HEK293 (cell line): ENCODE measurements around the gene EID2.

Experiments used
- CTCF ChIA-PET: fragments of 350-600 bp; formaldehyde crosslinking; extraction: SDS; loops from one replicate; lab custom pipeline; 2021; ENCODE audit warnings: antibody characterized with exemption; lab: Yijun Ruan, JAX
- POLR2A ChIA-PET: fragments of 300-600 bp; formaldehyde crosslinking; extraction: SDS; loops from one replicate; lab custom pipeline; 2020; ENCODE audit warnings: antibody characterized with exemption, inconsistent platforms; lab: Yijun Ruan, JAX
- H3K27ac ChIP-seq: fragments of 200-500 bp; sonication (Bioruptor generic); 2 replicates; pipeline ENCODE4 v1.5.1; 2014; ENCODE audit warnings: low read depth, low read length, control low read depth, inconsistent platforms; ENCODE audit errors: extremely low read depth
- H3K36me3 ChIP-seq, 2 experiments: fragments of 200-500 bp in 1 of 2; sonication (Bioruptor generic) in 1 of 2; 1 replicate in 1 of 2; 2 replicates in 1 of 2; pipeline ENCODE4 v1.5.1; 2014 to 2017; ENCODE audit warnings: inconsistent platforms in 2 of 2, low read length in 2 of 2; ENCODE audit not compliant: control insufficient read depth in 2 of 2, insufficient read depth in 1 of 2
- H3K4me1 ChIP-seq: fragments of 200-500 bp; sonication (Bioruptor generic); 2 replicates; pipeline ENCODE4 v1.5.1; 2014; ENCODE audit warnings: mild to moderate bottlenecking, low read length, inconsistent platforms; ENCODE audit not compliant: control insufficient read depth, insufficient read depth
- H3K4me3 ChIP-seq: 2 replicates; pipeline ENCODE4 v1.5.1; 2011; ENCODE audit warnings: low read depth, mild to moderate bottlenecking, control low read depth, low read length, moderate library complexity
- H3K9me3 ChIP-seq: fragments of 200-500 bp; sonication (Bioruptor generic); 2 replicates; pipeline ENCODE4 v1.5.1; 2014; ENCODE audit warnings: low read depth, low read length, inconsistent platforms; ENCODE audit not compliant: control insufficient read depth, insufficient read depth
- GLIS1 ChIP-seq: fragments of 450-650 bp; formaldehyde crosslinking; IDR thresholded peaks from 2 replicates; pipeline ENCODE4 v1.5.1; 2016; ENCODE audit warnings: missing biosample characterization, missing genetic modification characterization
- OSR2 ChIP-seq: fragments of 450-650 bp; formaldehyde crosslinking; IDR thresholded peaks from 2 replicates; pipeline ENCODE4 v1.5.1; 2016; ENCODE audit warnings: missing biosample characterization, missing genetic modification characterization
- SP3 ChIP-seq: fragments of 450-650 bp; formaldehyde crosslinking; IDR thresholded peaks from 2 replicates; pipeline ENCODE4 v1.5.1; 2016; ENCODE audit warnings: missing biosample characterization, missing genetic modification characterization
- WT1 ChIP-seq: fragments of 450-650 bp; formaldehyde crosslinking; IDR thresholded peaks from 2 replicates; pipeline ENCODE4 v1.5.1; 2016; ENCODE audit warnings: missing biosample characterization, missing genetic modification characterization
- ZBTB7A ChIP-seq: fragments of 450-650 bp; formaldehyde crosslinking; IDR thresholded peaks from 2 replicates; pipeline ENCODE4 v1.5.1; 2016; ENCODE audit warnings: low read depth, missing biosample characterization, missing genetic modification characterization
- ZNF121 ChIP-seq: fragments of 450-650 bp; formaldehyde crosslinking; IDR thresholded peaks from 2 replicates; pipeline ENCODE4 v1.5.1; 2016; ENCODE audit warnings: missing biosample characterization, missing genetic modification characterization
- ZNF335 ChIP-seq: fragments of 450-650 bp; formaldehyde crosslinking; conservative IDR thresholded peaks from 2 replicates; pipeline ENCODE4 v1.5.1; 2016; ENCODE audit warnings: missing biosample characterization, missing genetic modification characterization
- ZNF391 ChIP-seq: fragments of 450-650 bp; formaldehyde crosslinking; IDR thresholded peaks from 2 replicates; pipeline ENCODE4 v1.5.1; 2016; ENCODE audit warnings: low read depth, missing biosample characterization, missing genetic modification characterization, borderline replicate concordance
- ZNF544 ChIP-seq: fragments of 450-650 bp; formaldehyde crosslinking; IDR thresholded peaks from 2 replicates; pipeline ENCODE4 v1.5.0; 2017; ENCODE audit warnings: missing biosample characterization, missing genetic modification characterization
- ZNF596 ChIP-seq: fragments of 450-650 bp; IDR thresholded peaks from 2 replicates; pipeline ENCODE4 v1.5.0; 2018; ENCODE audit warnings: missing biosample characterization, mild to moderate bottlenecking, missing genetic modification characterization, moderate library complexity
- ZNF600 ChIP-seq: fragments of 450-650 bp; formaldehyde crosslinking; IDR thresholded peaks from 2 replicates; pipeline ENCODE4 v1.5.1; 2016; ENCODE audit warnings: missing biosample characterization, missing genetic modification characterization
- ZNF626 ChIP-seq: fragments of 450-650 bp; sonication (Bioruptor Pico); formaldehyde crosslinking; IDR thresholded peaks from 2 replicates; pipeline ENCODE4 v1.5.1; 2018; ENCODE audit warnings: missing biosample characterization, missing genetic modification characterization, inconsistent platforms
- ZNF629 ChIP-seq: fragments of 450-650 bp; formaldehyde crosslinking; IDR thresholded peaks from 2 replicates; pipeline ENCODE4 v1.5.1; 2017; ENCODE audit warnings: missing biosample characterization, missing genetic modification characterization
- ZNF664 ChIP-seq: fragments of 450-650 bp; formaldehyde crosslinking; IDR thresholded peaks from 2 replicates; pipeline ENCODE4 v1.5.1; 2016; ENCODE audit warnings: missing biosample characterization, missing genetic modification characterization
- ZNF768 ChIP-seq: fragments of 450-650 bp; formaldehyde crosslinking; IDR thresholded peaks from 2 replicates; pipeline ENCODE4 v1.5.1; 2018; ENCODE audit warnings: missing biosample characterization, mild to moderate bottlenecking, missing genetic modification characterization
- TF ChIP-seq, protein P1 (sequence below): fragments of 450-650 bp; formaldehyde crosslinking; IDR thresholded peaks from 2 replicates; pipeline ENCODE4 v1.5.1; 2016; ENCODE audit warnings: missing biosample characterization, missing genetic modification characterization
- TF ChIP-seq, protein P2 (sequence below): fragments of 450-650 bp; formaldehyde crosslinking; IDR thresholded peaks from 2 replicates; pipeline ENCODE4 v1.5.1; 2016; ENCODE audit warnings: missing biosample characterization, missing genetic modification characterization
- TF ChIP-seq, protein P3 (sequence below): fragments of 450-650 bp; formaldehyde crosslinking; IDR thresholded peaks from 2 replicates; pipeline ENCODE4 v1.5.1; 2017; ENCODE audit warnings: missing biosample characterization, missing genetic modification characterization
- TF ChIP-seq, protein P4 (sequence below): fragments of 450-650 bp; formaldehyde crosslinking; IDR thresholded peaks from 2 replicates; pipeline ENCODE4 v1.5.1; 2016; ENCODE audit warnings: missing biosample characterization, missing genetic modification characterization
- TF ChIP-seq, protein P5 (sequence below): fragments of 450-650 bp; formaldehyde crosslinking; IDR thresholded peaks from 2 replicates; pipeline ENCODE4 v1.5.0; 2017; ENCODE audit warnings: missing biosample characterization, missing genetic modification characterization, borderline replicate concordance

The EID2 gene

DNA sequence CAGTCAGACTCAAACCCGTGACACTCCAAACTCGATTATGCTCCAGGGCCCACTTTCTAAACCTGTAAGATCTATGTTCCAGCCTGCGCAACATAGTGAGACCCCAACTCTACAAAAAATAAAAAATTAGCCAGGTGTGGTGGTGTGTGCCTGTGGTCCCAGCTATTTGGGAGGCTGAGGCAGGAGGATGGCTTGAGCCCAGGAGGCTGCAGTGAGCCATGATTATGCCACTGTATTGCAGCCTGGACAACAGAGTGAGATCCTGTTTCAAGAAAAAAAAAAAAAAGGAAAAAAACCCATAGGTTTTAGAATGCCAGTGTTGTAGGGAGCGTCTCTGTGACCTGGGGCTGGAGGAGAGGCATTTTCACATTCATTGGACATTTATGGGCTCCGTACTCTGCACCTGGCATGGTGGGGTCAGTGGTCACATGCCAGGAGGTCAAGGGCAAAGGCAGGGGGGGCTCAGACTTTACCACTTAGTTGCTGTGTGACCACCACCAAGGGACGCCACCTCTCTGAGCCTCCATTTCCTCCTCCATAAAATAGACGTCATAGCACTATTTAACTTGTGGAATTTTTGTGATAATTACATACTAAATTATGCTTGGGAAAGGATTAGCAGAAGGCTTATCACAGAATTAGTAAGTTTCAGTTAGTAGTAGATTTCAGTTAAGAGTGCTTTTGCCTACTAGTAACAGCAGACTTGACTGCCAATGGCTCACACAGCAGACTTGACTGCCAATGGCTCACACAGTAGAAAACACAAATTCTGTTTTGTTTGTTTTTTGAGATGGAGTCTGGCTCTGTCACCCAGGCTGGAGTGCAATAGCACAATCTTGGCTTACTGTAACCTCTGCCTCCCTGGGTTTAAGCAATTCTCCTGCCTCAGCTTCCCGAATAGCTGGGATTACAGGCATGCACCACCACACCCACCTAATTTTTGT is 19.1 kb downstream of the EID2 start:
- peaks cover 9% of the 10 kb centered on the region; the same call in 1 of the 2 replicates for H3K4me1 ChIP-seq
- POLR2A ChIA-PET, result interaction anchor here (0.5 to 3.5 kb wide), 9 partner anchors 10 to 1198 kb away, joined by 3 to 18 read pairs (median 5); partner anchors contain the start of genes DYRK1B, RPS16, SUPT5H and ZFP36
- no peaks in the 10 kb centered on the region for H3K9me3 ChIP-seq
- H3K36me3 ChIP-seq, result peaks cover 0 to 16% of the 10 kb centered on the region in 2 experiments; a peak in 1 of 3 replicates
- CTCF ChIA-PET, result interaction anchor here (0.9 to 2.8 kb wide), 6 partner anchors 10 to 123 kb away, joined by 3 to 31 read pairs (median 8); partner anchors contain the start of gene EID2B
- no peak overlapping the region for H3K4me3 ChIP-seq
- H3K27ac ChIP-seq, result no peak overlapping the region
- TF ChIP-seq ZNF335 (tag by site-specific recombination) (no peak), ZNF768 (tag by site-specific recombination) (peak; percentile 95; the same call in 1 of the 2 replicates), ZNF600 (tag by site-specific recombination) (peak; percentile 72), ZNF121 (peak; percentile 96)
- TF ChIP-seq, protein P1, sequence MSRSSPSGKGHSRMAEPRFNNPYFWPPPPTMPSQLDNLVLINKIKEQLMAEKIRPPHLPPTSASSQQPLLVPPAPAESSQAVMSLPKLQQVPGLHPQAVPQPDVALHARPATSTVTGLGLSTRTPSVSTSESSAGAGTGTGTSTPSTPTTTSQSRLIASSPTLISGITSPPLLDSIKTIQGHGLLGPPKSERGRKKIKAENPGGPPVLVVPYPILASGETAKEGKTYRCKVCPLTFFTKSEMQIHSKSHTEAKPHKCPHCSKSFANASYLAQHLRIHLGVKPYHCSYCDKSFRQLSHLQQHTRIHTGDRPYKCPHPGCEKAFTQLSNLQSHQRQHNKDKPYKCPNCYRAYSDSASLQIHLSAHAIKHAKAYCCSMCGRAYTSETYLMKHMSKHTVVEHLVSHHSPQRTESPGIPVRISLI (tag by site-specific recombination), result peak; percentile 44; the same call in 1 of the 2 replicates

DNA sequence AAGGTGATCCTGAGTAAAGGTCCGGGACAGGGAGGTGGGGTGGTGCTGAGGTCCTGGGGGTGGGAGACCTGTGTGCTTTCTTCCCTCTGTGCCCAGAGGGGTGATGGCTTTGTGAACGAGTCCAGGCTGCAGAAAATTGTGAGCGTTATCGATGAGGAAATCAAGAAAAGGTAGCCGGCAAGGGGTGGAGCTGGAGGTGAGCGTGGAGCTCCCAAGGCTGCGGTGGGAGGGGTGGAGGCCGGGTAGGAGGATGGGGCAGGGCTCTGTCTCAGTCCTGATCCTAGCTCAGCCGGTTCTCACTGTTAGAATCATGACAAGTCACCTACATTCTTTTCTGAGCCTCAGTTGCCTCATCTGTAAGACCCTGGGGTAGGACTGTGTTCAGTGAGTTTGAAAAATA is 21.0 kb downstream of the EID2 start:
- POLR2A ChIA-PET, result interaction anchor here (0.8 to 3.5 kb wide), 6 partner anchors 8 to 83 kb away, joined by 3 to 18 read pairs (median 6); partner anchors contain the start of genes EID2B, RPS16 and TIMM50
- CTCF ChIA-PET, result interaction anchor here (1.1 to 2.8 kb wide), 4 partner anchors 14 to 107 kb away, joined by 3 to 31 read pairs (median 8); partner anchors contain the start of gene EID2B
- peaks cover 0 to 5% of the 10 kb centered on the region in 2 experiments; a peak in 1 of 3 replicates for H3K36me3 ChIP-seq
- no peaks in the 10 kb centered on the region for H3K9me3 ChIP-seq
- peaks cover 18% of the 10 kb centered on the region for H3K4me1 ChIP-seq
- H3K27ac ChIP-seq, result no peak overlapping the region
- no peak overlapping the region for H3K4me3 ChIP-seq
- TF ChIP-seq, protein P2, sequence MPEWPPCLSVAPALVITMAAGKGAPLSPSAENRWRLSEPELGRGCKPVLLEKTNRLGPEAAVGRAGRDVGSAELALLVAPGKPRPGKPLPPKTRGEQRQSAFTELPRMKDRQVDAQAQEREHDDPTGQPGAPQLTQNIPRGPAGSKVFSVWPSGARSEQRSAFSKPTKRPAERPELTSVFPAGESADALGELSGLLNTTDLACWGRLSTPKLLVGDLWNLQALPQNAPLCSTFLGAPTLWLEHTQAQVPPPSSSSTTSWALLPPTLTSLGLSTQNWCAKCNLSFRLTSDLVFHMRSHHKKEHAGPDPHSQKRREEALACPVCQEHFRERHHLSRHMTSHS, result 0 out of 2 replicates have a peak, but pooled peaks have one; percentile 34
- no peak for TF ChIP-seq ZNF664 (tag by site-specific recombination)

DNA sequence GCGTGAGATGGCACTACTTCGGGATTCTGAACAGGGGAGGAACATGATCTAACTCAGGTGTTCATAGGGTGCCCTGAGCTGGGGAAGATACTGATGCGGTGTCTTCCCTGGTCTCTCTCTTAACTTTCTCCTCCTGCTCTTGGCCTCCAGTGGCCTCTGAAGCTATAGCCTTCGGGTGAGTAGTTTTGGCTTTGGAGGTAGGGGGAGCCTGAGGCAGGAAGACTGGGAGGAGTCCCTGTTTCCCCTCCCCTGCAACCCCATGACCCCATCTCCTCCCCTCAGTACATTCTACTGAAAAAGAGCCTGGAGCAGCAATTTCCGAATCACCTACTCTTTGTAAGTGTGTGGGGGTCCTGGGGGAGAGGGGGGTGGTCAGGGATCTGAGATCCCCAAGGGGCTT is 21.5 kb downstream of the EID2 start:
- Histone ChIP-seq H3K27ac (no peak overlapping the region), H3K9me3 (no peaks in the 10 kb centered on the region), H3K4me1 (peaks cover 18% of the 10 kb centered on the region), H3K36me3 (peaks cover 0 to 5% of the 10 kb centered on the region in 2 experiments; a peak in 1 of 3 replicates), H3K4me3 (no peak overlapping the region)
- POLR2A ChIA-PET, result interaction anchor here (0.6 to 3.5 kb wide), 7 partner anchors 10 to 83 kb away, joined by 3 to 18 read pairs (median 4); partner anchors contain the start of genes EID2, EID2B, RPS16 and TIMM50
- CTCF ChIA-PET, result interaction anchor here (0.6 to 2.8 kb wide), 4 partner anchors 15 to 163 kb away, joined by 3 to 31 read pairs (median 8); partner anchors contain the start of gene EID2B
- TF ChIP-seq, protein P3, sequence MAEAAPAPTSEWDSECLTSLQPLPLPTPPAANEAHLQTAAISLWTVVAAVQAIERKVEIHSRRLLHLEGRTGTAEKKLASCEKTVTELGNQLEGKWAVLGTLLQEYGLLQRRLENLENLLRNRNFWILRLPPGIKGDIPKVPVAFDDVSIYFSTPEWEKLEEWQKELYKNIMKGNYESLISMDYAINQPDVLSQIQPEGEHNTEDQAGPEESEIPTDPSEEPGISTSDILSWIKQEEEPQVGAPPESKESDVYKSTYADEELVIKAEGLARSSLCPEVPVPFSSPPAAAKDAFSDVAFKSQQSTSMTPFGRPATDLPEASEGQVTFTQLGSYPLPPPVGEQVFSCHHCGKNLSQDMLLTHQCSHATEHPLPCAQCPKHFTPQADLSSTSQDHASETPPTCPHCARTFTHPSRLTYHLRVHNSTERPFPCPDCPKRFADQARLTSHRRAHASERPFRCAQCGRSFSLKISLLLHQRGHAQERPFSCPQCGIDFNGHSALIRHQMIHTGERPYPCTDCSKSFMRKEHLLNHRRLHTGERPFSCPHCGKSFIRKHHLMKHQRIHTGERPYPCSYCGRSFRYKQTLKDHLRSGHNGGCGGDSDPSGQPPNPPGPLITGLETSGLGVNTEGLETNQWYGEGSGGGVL, result no peak
- TF ChIP-seq, protein P4, sequence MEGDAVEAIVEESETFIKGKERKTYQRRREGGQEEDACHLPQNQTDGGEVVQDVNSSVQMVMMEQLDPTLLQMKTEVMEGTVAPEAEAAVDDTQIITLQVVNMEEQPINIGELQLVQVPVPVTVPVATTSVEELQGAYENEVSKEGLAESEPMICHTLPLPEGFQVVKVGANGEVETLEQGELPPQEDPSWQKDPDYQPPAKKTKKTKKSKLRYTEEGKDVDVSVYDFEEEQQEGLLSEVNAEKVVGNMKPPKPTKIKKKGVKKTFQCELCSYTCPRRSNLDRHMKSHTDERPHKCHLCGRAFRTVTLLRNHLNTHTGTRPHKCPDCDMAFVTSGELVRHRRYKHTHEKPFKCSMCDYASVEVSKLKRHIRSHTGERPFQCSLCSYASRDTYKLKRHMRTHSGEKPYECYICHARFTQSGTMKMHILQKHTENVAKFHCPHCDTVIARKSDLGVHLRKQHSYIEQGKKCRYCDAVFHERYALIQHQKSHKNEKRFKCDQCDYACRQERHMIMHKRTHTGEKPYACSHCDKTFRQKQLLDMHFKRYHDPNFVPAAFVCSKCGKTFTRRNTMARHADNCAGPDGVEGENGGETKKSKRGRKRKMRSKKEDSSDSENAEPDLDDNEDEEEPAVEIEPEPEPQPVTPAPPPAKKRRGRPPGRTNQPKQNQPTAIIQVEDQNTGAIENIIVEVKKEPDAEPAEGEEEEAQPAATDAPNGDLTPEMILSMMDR (tag by site-specific recombination), result peak; percentile 20; the same call in 1 of the 2 replicates
- TF ChIP-seq ZNF596 (tag by site-specific recombination), result 0 out of 2 replicates have a peak, but pooled peaks have one; percentile 4
- TF ChIP-seq ZNF629 (tag by site-specific recombination), result no peak
- TF ChIP-seq GLIS1 (tag by site-specific recombination), result no peak
- TF ChIP-seq WT1 (tag by site-specific recombination), result peak; percentile 22; the same call in 1 of the 2 replicates
- no peak for TF ChIP-seq ZBTB7A
- TF ChIP-seq ZNF544 (tag by site-specific recombination), result no peak
- no peak for TF ChIP-seq OSR2 (tag by site-specific recombination)
- TF ChIP-seq, protein P5, sequence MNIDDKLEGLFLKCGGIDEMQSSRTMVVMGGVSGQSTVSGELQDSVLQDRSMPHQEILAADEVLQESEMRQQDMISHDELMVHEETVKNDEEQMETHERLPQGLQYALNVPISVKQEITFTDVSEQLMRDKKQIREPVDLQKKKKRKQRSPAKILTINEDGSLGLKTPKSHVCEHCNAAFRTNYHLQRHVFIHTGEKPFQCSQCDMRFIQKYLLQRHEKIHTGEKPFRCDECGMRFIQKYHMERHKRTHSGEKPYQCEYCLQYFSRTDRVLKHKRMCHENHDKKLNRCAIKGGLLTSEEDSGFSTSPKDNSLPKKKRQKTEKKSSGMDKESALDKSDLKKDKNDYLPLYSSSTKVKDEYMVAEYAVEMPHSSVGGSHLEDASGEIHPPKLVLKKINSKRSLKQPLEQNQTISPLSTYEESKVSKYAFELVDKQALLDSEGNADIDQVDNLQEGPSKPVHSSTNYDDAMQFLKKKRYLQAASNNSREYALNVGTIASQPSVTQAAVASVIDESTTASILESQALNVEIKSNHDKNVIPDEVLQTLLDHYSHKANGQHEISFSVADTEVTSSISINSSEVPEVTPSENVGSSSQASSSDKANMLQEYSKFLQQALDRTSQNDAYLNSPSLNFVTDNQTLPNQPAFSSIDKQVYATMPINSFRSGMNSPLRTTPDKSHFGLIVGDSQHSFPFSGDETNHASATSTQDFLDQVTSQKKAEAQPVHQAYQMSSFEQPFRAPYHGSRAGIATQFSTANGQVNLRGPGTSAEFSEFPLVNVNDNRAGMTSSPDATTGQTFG (tag by site-specific recombination), result no peak
- TF ChIP-seq ZNF626 (tag by site-specific recombination), result no peak
- TF ChIP-seq SP3 (tag by site-specific recombination), result 0 out of 2 replicates have a peak, but pooled peaks have one; percentile 9
- no peak for TF ChIP-seq ZNF391
